RWPE2 (cell line): ENCODE data around the gene SLC35F5.
"Not testable (repeated sequence)": the region's sequence is repeated elsewhere in the genome, so short reads cannot be mapped to it uniquely, and the experiment has no call there.

Source experiments
- ATAC-seq: fragments of 200-7000 bp; cut with Tn5 transposase; 3 replicates; pipeline ENCODE4 v1.9.1; 2021; ENCODE audit warnings: low read depth
- DNase-seq: peaks from one replicate; pipeline ENCODE4 v3.0.0-alpha.2; 2020; ENCODE audit warnings: low spot score
- H3K27ac ChIP-seq: fragments of 450-650 bp; 2 replicates; pipeline ENCODE4 v1.5.1; 2017; ENCODE audit warnings: mild to moderate bottlenecking; ENCODE audit not compliant: poor library complexity, severe bottlenecking
- H3K27me3 ChIP-seq: fragments of 250-450 bp; sonication (Bioruptor Pico); 2 replicates; pipeline ENCODE4 v1.5.1; 2021; ENCODE audit warnings: mild to moderate bottlenecking, moderate library complexity; ENCODE audit not compliant: insufficient read depth, poor library complexity, severe bottlenecking
- H3K36me3 ChIP-seq: fragments of 250-450 bp; sonication (Bioruptor Pico); 2 replicates; pipeline ENCODE4 v1.5.1; 2020; ENCODE audit warnings: low read depth, mild to moderate bottlenecking, moderate library complexity
- H3K4me1 ChIP-seq: fragments of 250-450 bp; sonication (Bioruptor Pico); 2 replicates; pipeline ENCODE4 v1.5.1; 2021; ENCODE audit warnings: mild to moderate bottlenecking, moderate library complexity; ENCODE audit not compliant: insufficient read depth, poor library complexity, severe bottlenecking
- H3K4me3 ChIP-seq: fragments of 250-450 bp; sonication (Bioruptor Pico); 2 replicates; pipeline ENCODE4 v1.5.1; 2021; ENCODE audit warnings: mild to moderate bottlenecking, moderate library complexity; ENCODE audit not compliant: severe bottlenecking
- H3K9me3 ChIP-seq: fragments of 250-450 bp; sonication (Bioruptor Pico); 2 replicates; pipeline ENCODE4 v1.5.1; 2021; ENCODE audit warnings: mild to moderate bottlenecking, moderate library complexity; ENCODE audit not compliant: severe bottlenecking
- CTCF ChIP-seq: fragments of 450-650 bp; IDR thresholded peaks from one replicate; pipeline ENCODE4 v1.5.1; 2017; ENCODE audit warnings: mild to moderate bottlenecking, moderate library complexity; ENCODE audit not compliant: poor library complexity, severe bottlenecking

SLC35F5 gene

GRCh38 chr2:113700186-113700841 is 56.1 kb downstream of the SLC35F5 start:
- ATAC-seq (no peak), DNase-seq (no peak)
- Histone ChIP-seq H3K27me3 (no peaks in the 10 kb centered on the region), H3K4me1 (no peaks in the 10 kb centered on the region), H3K4me3 (no peak overlapping the region), H3K36me3 (no peaks in the 10 kb centered on the region), H3K9me3 (no peaks in the 10 kb centered on the region), H3K27ac (no peak overlapping the region)
- no peak for TF ChIP-seq CTCF

- no peaks in the 10 kb centered on the region for H3K27me3 ChIP-seq
- no peak overlapping the region for H3K4me3 ChIP-seq
- no peaks in the 10 kb centered on the region for H3K36me3 ChIP-seq
- no peak for TF ChIP-seq CTCF
- H3K27ac ChIP-seq, result no peak overlapping the region
- DNase-seq (no peak), ATAC-seq (no peak)
- H3K9me3 ChIP-seq, result no peaks in the 10 kb centered on the region
- H3K4me1 ChIP-seq, result no peaks in the 10 kb centered on the region
These were observed 57.5 kb downstream of the SLC35F5 start for GRCh38 chr2:113698892-113699447.

- not testable (repeated sequence) for H3K36me3 ChIP-seq, H3K27me3 ChIP-seq, ATAC-seq, H3K9me3 ChIP-seq, H3K4me1 ChIP-seq, DNase-seq, H3K27ac ChIP-seq, H3K4me3 ChIP-seq
These were observed 58.2 kb downstream of the SLC35F5 start for GRCh38 chr2:113698251-113698650.

- no peaks in the 10 kb centered on the region for H3K36me3 ChIP-seq
- H3K9me3 ChIP-seq, result no peaks in the 10 kb centered on the region
- no peak for TF ChIP-seq CTCF
- DNase-seq, result no peak
- ATAC-seq, result peak; percentile 19; the same call in 1 of the 3 replicates
- no peak overlapping the region for H3K27ac ChIP-seq
- H3K4me1 ChIP-seq, result no peaks in the 10 kb centered on the region
- no peak overlapping the region for H3K4me3 ChIP-seq
- no peaks in the 10 kb centered on the region for H3K27me3 ChIP-seq
These were observed 58.9 kb downstream of the SLC35F5 start for GRCh38 chr2:113697516-113697915.

GRCh38 chr2:113694438-113694837 is 62.0 kb downstream of the SLC35F5 start:
- ATAC-seq (no peak), DNase-seq (no peak)
- no peak for TF ChIP-seq CTCF
- Histone ChIP-seq H3K9me3 (no peaks in the 10 kb centered on the region), H3K4me3 (no peak overlapping the region), H3K36me3 (no peaks in the 10 kb centered on the region), H3K27ac (no peak overlapping the region), H3K4me1 (no peaks in the 10 kb centered on the region), H3K27me3 (no peaks in the 10 kb centered on the region)
